Adrenal gland (tissue), 5 donors: ENCODE data around the gene OR2W1.

Experiments
- POLR2A ChIP-seq, 2 donors: fragments of 450-650 bp; IDR thresholded peaks; one replicate each; pipeline ENCODE4 v1.6.1; 2017; ENCODE audit warnings: antibody characterized with exemption in 2 of 2, mild to moderate bottlenecking in 2 of 2, moderate library complexity in 1 of 2
- TF ChIP-seq, protein P1 (sequence below), 6 experiments: fragments of 450-650 bp in 4 of 6; fragments of 200-600 bp in 2 of 6; sonication (generic) in 1 of 6; IDR thresholded peaks; 1 replicate in 5 of 6; 2 replicates in 1 of 6; pipeline versions ENCODE4 v1.5.1 to v1.8.0; 2016 to 2021; ENCODE audit warnings: antibody characterized with exemption in 6 of 6, mild to moderate bottlenecking in 2 of 6, moderate library complexity in 1 of 6
- donor health status: DM: no; HTN: no; CAD: no.

DNA sequence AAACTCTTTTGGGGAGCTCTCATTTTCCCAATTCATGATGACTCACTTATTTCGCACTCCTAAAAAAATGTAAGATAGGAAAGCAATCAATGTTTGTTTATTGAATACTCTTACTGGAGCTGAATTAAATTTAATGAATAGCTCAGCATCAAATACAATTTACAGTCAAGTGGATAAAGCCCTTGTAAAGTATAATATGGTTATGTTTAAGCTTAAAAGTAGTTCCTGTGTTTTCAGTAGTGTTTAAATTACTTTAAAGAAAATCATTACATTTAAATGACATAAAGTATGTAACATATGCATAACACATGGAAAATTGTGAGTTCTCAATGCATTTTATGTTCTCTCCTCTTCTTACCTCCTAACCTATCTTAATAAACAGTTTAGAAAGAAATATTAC, 42.2 kb upstream of the OR2W1 start, which contains the start of gene OR2B3:
- TF ChIP-seq, protein P1, sequence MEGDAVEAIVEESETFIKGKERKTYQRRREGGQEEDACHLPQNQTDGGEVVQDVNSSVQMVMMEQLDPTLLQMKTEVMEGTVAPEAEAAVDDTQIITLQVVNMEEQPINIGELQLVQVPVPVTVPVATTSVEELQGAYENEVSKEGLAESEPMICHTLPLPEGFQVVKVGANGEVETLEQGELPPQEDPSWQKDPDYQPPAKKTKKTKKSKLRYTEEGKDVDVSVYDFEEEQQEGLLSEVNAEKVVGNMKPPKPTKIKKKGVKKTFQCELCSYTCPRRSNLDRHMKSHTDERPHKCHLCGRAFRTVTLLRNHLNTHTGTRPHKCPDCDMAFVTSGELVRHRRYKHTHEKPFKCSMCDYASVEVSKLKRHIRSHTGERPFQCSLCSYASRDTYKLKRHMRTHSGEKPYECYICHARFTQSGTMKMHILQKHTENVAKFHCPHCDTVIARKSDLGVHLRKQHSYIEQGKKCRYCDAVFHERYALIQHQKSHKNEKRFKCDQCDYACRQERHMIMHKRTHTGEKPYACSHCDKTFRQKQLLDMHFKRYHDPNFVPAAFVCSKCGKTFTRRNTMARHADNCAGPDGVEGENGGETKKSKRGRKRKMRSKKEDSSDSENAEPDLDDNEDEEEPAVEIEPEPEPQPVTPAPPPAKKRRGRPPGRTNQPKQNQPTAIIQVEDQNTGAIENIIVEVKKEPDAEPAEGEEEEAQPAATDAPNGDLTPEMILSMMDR (IDR thresholded peaks at IDR 0.05) = no peak
- TF ChIP-seq POLR2A (IDR thresholded peaks at IDR 0.05) = no peak
